HK-2 (cell line): Measurements from ENCODE around the gene OR13J1.
"Not testable (repeated sequence)": the region's sequence is repeated elsewhere in the genome, so short reads cannot be mapped to it uniquely, and the experiment has no call there.

Experiments used
- DNase-seq: peaks from one replicate; pipeline ENCODE4 v3.0.0-alpha.2; 2018; ENCODE audit not compliant: unreplicated experiment

The OR13J1 gene

GRCh38 chr9:35870351-35870923, at the start of gene OR13J1:
Gene OR13J1, minus strand, starts transcription at chr9:35870401. Its CDS starts 0 bp downstream, at chr9:35870401.
- no peak for DNase-seq

GRCh38 chr9:35919212-35920008, 49.2 kb upstream of the OR13J1 start:
- no peak for DNase-seq

GRCh38 chr9:35918780-35919179, 48.6 kb upstream of the OR13J1 start:
- DNase-seq, result no peak

- DNase-seq, result no peak
These were observed 47.1 kb upstream of the OR13J1 start for GRCh38 chr9:35917261-35917660.

GRCh38 chr9:35915681-35916294, 45.6 kb upstream of the OR13J1 start:
- no peak for DNase-seq

- no peak for DNase-seq
These were observed 44.2 kb upstream of the OR13J1 start for GRCh38 chr9:35914301-35914807.

GRCh38 chr9:35913429-35913828, 43.2 kb upstream of the OR13J1 start:
- not testable (repeated sequence) for DNase-seq

GRCh38 chr9:35912791-35913400, 42.7 kb upstream of the OR13J1 start:
- no peak for DNase-seq

- DNase-seq, result no peak
These were observed 41.5 kb upstream of the OR13J1 start for GRCh38 chr9:35911690-35912089.

GRCh38 chr9:35910613-35911359, 40.6 kb upstream of the OR13J1 start:
- DNase-seq, result peak; percentile 54

- no peak for DNase-seq
These were observed 39.7 kb upstream of the OR13J1 start for GRCh38 chr9:35909687-35910612.

- no peak for DNase-seq
These were observed 39.1 kb upstream of the OR13J1 start, which contains the start of gene SPAAR for GRCh38 chr9:35909274-35909673. Gene SPAAR, plus strand, starts transcription at chr9:35909490. Its CDS starts 974 bp downstream, at chr9:35910464.

- DNase-seq, result peak; percentile 24
These were observed 38.4 kb upstream of the OR13J1 start for GRCh38 chr9:35908504-35909125.

- peak; percentile 74 for DNase-seq
These were observed 37.7 kb upstream of the OR13J1 start for GRCh38 chr9:35907711-35908503.

- peak; percentile 46 for DNase-seq
These were observed 36.9 kb upstream of the OR13J1 start for GRCh38 chr9:35906923-35907699.

GRCh38 chr9:35905912-35906679, 35.9 kb upstream of the OR13J1 start, which contains the start of gene HRCT1:
Gene HRCT1, plus strand, starts transcription at chr9:35906202. Its CDS starts 86 bp downstream, at chr9:35906288.
- peak; percentile 83 for DNase-seq

- peak; percentile 24 for DNase-seq
These were observed 35.0 kb upstream of the OR13J1 start for GRCh38 chr9:35905051-35905781.
